H1 (cell line): ENCODE measurements around the gene PHTF1. TPM values are rescaled to one million over a fixed set of nuclear protein-coding genes. Genes with fewer than 3 reads are reported as not detected.

Experiments
- CTCF ChIA-PET: fragments of 300-600 bp; sonication (Branson Sonifier 250); formaldehyde crosslinking; loops from one replicate; lab custom pipeline; 2021; ENCODE audit not compliant: partially characterized antibody; lab: Charles Lee
- POLR2A ChIA-PET: fragments of 300-600 bp; sonication (Branson Sonifier 250); formaldehyde crosslinking; loops from one replicate; lab custom pipeline; 2021; ENCODE audit warnings: inconsistent platforms; ENCODE audit not compliant: partially characterized antibody; lab: Charles Lee
- DNase-seq, 2 experiments: peaks; one replicate each; pipeline versions ENCODE4 v3.0.0 to v3.0.0-alpha.2; 2010 to 2022; ENCODE audit warnings: low spot score in 2 of 2, low read depth in 1 of 2, mixed read lengths in 1 of 2
- FAIRE-seq: peaks from 2 replicates; lab custom pipeline; 2011; peaks lifted over from hg19 to GRCh38; lab: Jason Lieb, UNC
- H2AFZ ChIP-seq: 2 replicates; pipeline ENCODE4 v1.8.1; 2012; ENCODE audit warnings: low read length, inconsistent platforms
- H2AK5ac ChIP-seq: 2 replicates; pipeline ENCODE4 v1.6.1; 2013; ENCODE audit warnings: low read depth, low read length
- H2BK120ac ChIP-seq: replicated peaks from 2 replicates; pipeline ENCODE3; 2013; ENCODE audit warnings: low read depth, low read length, inconsistent platforms
- H2BK12ac ChIP-seq: 2 replicates; pipeline ENCODE4 v1.6.1; 2013; ENCODE audit warnings: low read depth, low read length
- H2BK15ac ChIP-seq: 2 replicates; pipeline ENCODE4 v1.6.1; 2013; ENCODE audit warnings: low read length
- H2BK20ac ChIP-seq: 2 replicates; pipeline ENCODE4 v1.6.1; 2013; ENCODE audit warnings: low read length
- H2BK5ac ChIP-seq: 2 replicates; pipeline ENCODE4 v1.6.1; 2013; ENCODE audit warnings: low read depth, low read length
- H3K14ac ChIP-seq: 2 replicates; pipeline ENCODE4 v1.6.1; 2013; ENCODE audit warnings: inconsistent platforms; ENCODE audit not compliant: insufficient read length
- H3K18ac ChIP-seq: 2 replicates; pipeline ENCODE4 v1.6.1; 2013; ENCODE audit warnings: low read length; ENCODE audit errors: extremely low read depth
- H3K23ac ChIP-seq: 2 replicates; pipeline ENCODE4 v1.6.1; 2013; ENCODE audit warnings: inconsistent platforms; ENCODE audit not compliant: insufficient read length
- H3K23me2 ChIP-seq: 2 replicates; pipeline ENCODE4 v1.6.1; 2013; ENCODE audit warnings: low read depth, low read length
- H3K27ac ChIP-seq: 2 replicates; pipeline ENCODE4 v1.6.1; 2011; ENCODE audit warnings: low read depth, low read length, inconsistent platforms
- H3K27me3 ChIP-seq, 4 experiments: replicated peaks in 1 of 4; 1 replicate in 1 of 4; 2 replicates in 3 of 4; pipeline versions ENCODE4 v1.6.1 to v1.8.1; 2011 to 2013; ENCODE audit warnings: low read length in 3 of 4, mild to moderate bottlenecking in 3 of 4, inconsistent platforms in 2 of 4, mixed read lengths in 2 of 4, moderate library complexity in 1 of 4; ENCODE audit not compliant: control insufficient read depth in 3 of 4, insufficient read depth in 3 of 4; ENCODE audit errors: extremely low read depth in 1 of 4
- H3K36me3 ChIP-seq, 4 experiments: 2 replicates each; pipeline versions ENCODE4 v1.6.1 to v1.8.1; 2011 to 2013; ENCODE audit warnings: mild to moderate bottlenecking in 4 of 4, low read length in 3 of 4, moderate library complexity in 2 of 4, control low read depth in 1 of 4, inconsistent platforms in 1 of 4; ENCODE audit not compliant: insufficient read depth in 4 of 4, control insufficient read depth in 2 of 4
- H3K4ac ChIP-seq: replicated peaks from 2 replicates; pipeline ENCODE3; 2013; ENCODE audit warnings: low read length, low read depth, mixed read lengths, inconsistent platforms; ENCODE audit not compliant: insufficient read length
- H3K4me1 ChIP-seq, 4 experiments: replicated peaks in 1 of 4; 1 replicate in 1 of 4; 2 replicates in 3 of 4; pipeline versions ENCODE4 v1.6.1 to v1.8.1; 2011 to 2013; ENCODE audit warnings: low read length in 3 of 4, inconsistent platforms in 2 of 4, mixed read lengths in 1 of 4; ENCODE audit not compliant: insufficient read depth in 4 of 4, control insufficient read depth in 3 of 4
- H3K4me2 ChIP-seq, 2 experiments: 2 replicates each; pipeline versions ENCODE4 v1.6.1 to v1.8.1; 2011 to 2013; ENCODE audit warnings: low read depth in 2 of 2, low read length in 2 of 2, control low read depth in 1 of 2, inconsistent platforms in 1 of 2, mild to moderate bottlenecking in 1 of 2; ENCODE audit not compliant: insufficient read depth in 1 of 2
- H3K4me3 ChIP-seq, 4 experiments: fragments of 200-600, 300-600 bp in 1 of 4; sonication (generic), shearing (Covaris generic), sonication (Bioruptor Twin) in 1 of 4; 2 replicates each; pipeline versions ENCODE4 v1.5.1 to v1.8.1; 2011 to 2016; ENCODE audit warnings: low read length in 4 of 4, low read depth in 3 of 4, control low read depth in 2 of 4, inconsistent platforms in 2 of 4, mild to moderate bottlenecking in 2 of 4, mixed read lengths in 1 of 4, moderate library complexity in 1 of 4; ENCODE audit not compliant: insufficient read depth in 2 of 4; ENCODE audit errors: extremely low read depth in 1 of 4
- H3K56ac ChIP-seq: replicated peaks from 2 replicates; pipeline ENCODE3; 2013; ENCODE audit warnings: low read depth, mild to moderate bottlenecking, mixed read lengths, low read length, inconsistent platforms; ENCODE audit not compliant: insufficient read length
- H3K79me1 ChIP-seq: 2 replicates; pipeline ENCODE4 v1.6.1; 2013; ENCODE audit warnings: low read depth, low read length, control low read depth
- H3K79me2 ChIP-seq, 2 experiments: 2 replicates each; pipeline versions ENCODE4 v1.6.1 to v1.8.1; 2012 to 2013; ENCODE audit warnings: low read length in 2 of 2, mild to moderate bottlenecking in 2 of 2, inconsistent platforms in 1 of 2; ENCODE audit not compliant: insufficient read depth in 2 of 2, control insufficient read depth in 1 of 2
- H3K9ac ChIP-seq, 4 experiments: replicated peaks in 1 of 4; 1 replicate in 1 of 4; 2 replicates in 3 of 4; pipeline versions ENCODE4 v1.6.1 to v1.8.1; 2011 to 2013; ENCODE audit warnings: low read depth in 3 of 4, low read length in 3 of 4, control low read depth in 2 of 4, mild to moderate bottlenecking in 2 of 4, moderate library complexity in 2 of 4, inconsistent platforms in 1 of 4; ENCODE audit errors: extremely low read depth in 1 of 4
- H3K9me3 ChIP-seq, 2 experiments: 2 replicates each; pipeline versions ENCODE4 v1.6.1 to v1.8.1; 2012 to 2013; ENCODE audit warnings: mild to moderate bottlenecking in 2 of 2, moderate library complexity in 2 of 2, control low read depth in 1 of 2, inconsistent platforms in 1 of 2, low read depth in 1 of 2, low read length in 1 of 2, mixed read lengths in 1 of 2; ENCODE audit not compliant: insufficient read depth in 2 of 2
- H4K20me1 ChIP-seq, 2 experiments: replicated peaks in 1 of 2; 2 replicates each; pipeline versions ENCODE3 to v1.8.1; 2011 to 2013; ENCODE audit warnings: inconsistent platforms in 2 of 2, low read length in 2 of 2, mild to moderate bottlenecking in 1 of 2; ENCODE audit not compliant: insufficient read depth in 2 of 2, control insufficient read depth in 1 of 2
- H4K5ac ChIP-seq: 2 replicates; pipeline ENCODE4 v1.6.1; 2013; ENCODE audit warnings: low read length, low read depth, mixed read lengths, inconsistent platforms; ENCODE audit not compliant: insufficient read length
- H4K8ac ChIP-seq: 2 replicates; pipeline ENCODE4 v1.8.0; 2013; ENCODE audit warnings: mild to moderate bottlenecking, moderate library complexity, low read length, inconsistent platforms; ENCODE audit not compliant: insufficient read depth; ENCODE audit errors: extremely low read depth
- H4K91ac ChIP-seq: replicated peaks from 2 replicates; pipeline ENCODE3; 2013; ENCODE audit warnings: low read length, mixed read lengths, inconsistent platforms; ENCODE audit not compliant: insufficient read length
- ASH2L ChIP-seq: fragments of 200-600, 300-600 bp; sonication (generic); IDR thresholded peaks from one replicate; pipeline ENCODE4 v1.7.1; 2017; ENCODE audit warnings: low read length
- CBX8 ChIP-seq: fragments of 300-800, 300-1000 bp; sonication (generic); IDR thresholded peaks from 2 replicates; pipeline ENCODE4 v1.7.1; 2016; ENCODE audit warnings: low read depth, low read length, borderline replicate concordance
- CREB1 ChIP-seq: IDR thresholded peaks from 2 replicates; pipeline ENCODE4 v1.6.1; 2012; ENCODE audit warnings: inconsistent platforms
- EP300 ChIP-seq, 2 experiments: IDR thresholded peaks; 1 replicate in 1 of 2; 2 replicates in 1 of 2; pipeline ENCODE4 v1.6.1; 2011 to 2012; ENCODE audit warnings: low read depth in 2 of 2, low read length in 2 of 2, mild to moderate bottlenecking in 2 of 2, borderline replicate concordance in 1 of 2, inconsistent platforms in 1 of 2, moderate library complexity in 1 of 2
- GTF2F1 ChIP-seq: IDR thresholded peaks from 2 replicates; pipeline ENCODE4 v1.6.1; 2012; ENCODE audit warnings: low read depth, low read length, improper control_type of control experiment, borderline replicate concordance
- KDM5A ChIP-seq: fragments of 200-600 bp; IDR thresholded peaks from 2 replicates; pipeline ENCODE4 v1.7.1; 2012; ENCODE audit warnings: mild to moderate bottlenecking, low read length, inconsistent platforms, mixed read lengths
- SAP30 ChIP-seq: fragments of 300-600 bp; sonication (generic); IDR thresholded peaks from 2 replicates; pipeline ENCODE4 v1.7.1; 2012; ENCODE audit warnings: low read length, moderate library complexity, mild to moderate bottlenecking, inconsistent platforms; ENCODE audit not compliant: insufficient read depth, insufficient replicate concordance
- SIRT6 ChIP-seq: IDR thresholded peaks from one replicate; pipeline ENCODE4 v1.7.1; 2012; ENCODE audit warnings: low read length, inconsistent platforms
- TAF1 ChIP-seq: IDR thresholded peaks from 2 replicates; pipeline ENCODE4 v1.6.1; 2011; ENCODE audit warnings: mild to moderate bottlenecking, low read depth, low read length
- TCF12 ChIP-seq: IDR thresholded peaks from 2 replicates; pipeline ENCODE4 v1.6.1; 2011; ENCODE audit warnings: low read depth, mild to moderate bottlenecking, low read length
- TEAD4 ChIP-seq: IDR thresholded peaks from 2 replicates; pipeline ENCODE4 v1.6.1; 2012; ENCODE audit warnings: low read depth, low read length, inconsistent platforms, mixed read lengths
- polyA plus RNA-seq, 7 experiments: library from polyadenylated mRNA; depleted of rRNA in 3 of 7; stranded (reverse) in 5 of 7; unstranded in 2 of 7; fragments of >200 nt in 5 of 7; fragments of 200-250 nt in 2 of 7; gene quantifications; 1 replicate in 5 of 7; 2 replicates in 1 of 7; 4 replicates in 1 of 7; pipeline versions ENCODE4 v1.2.1 to v1.2.3, GENCODE V29; 2011 to 2013; ENCODE audit warnings: missing spikeins in 2 of 7, mixed read lengths in 2 of 7
- total RNA-seq: library from RNA; stranded (reverse); fragmentation: NEBNext Ultra II Directional; extraction: Animal tissue kit (Norgen Biotek cat#: 25700); gene quantifications from 2 replicates; pipeline ENCODE4 v1.2.1, GENCODE V29; 2021

Gene PHTF1
- total and polyA plus RNA-seq, 2 of the 8 experiments (the other 6 are each of a cell fraction or from before 2014, with no cell fraction given) = 9.1 to 26.9 TPM

DNA sequence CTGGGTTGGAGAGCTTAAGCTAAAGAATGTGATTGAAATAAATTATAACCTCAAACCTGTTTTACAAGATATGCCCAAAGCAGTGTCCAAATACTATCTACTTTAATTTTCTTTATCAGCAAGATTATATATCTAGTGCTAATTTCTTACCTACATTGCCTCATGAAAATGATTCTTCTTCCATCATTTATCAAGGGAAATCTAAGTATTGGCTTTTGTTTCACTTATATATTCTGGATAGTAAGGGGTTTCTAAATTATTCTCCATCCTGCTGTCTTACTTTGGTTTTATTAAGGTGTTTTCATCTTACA lies 81.2 kb downstream of the PHTF1 start:
- Histone ChIP-seq H2BK12ac (no peak overlapping the region), H3K4ac (no peak overlapping the region), H3K4me2 (no peak overlapping the region), H3K4me3 (no peak overlapping the region), H4K8ac (no peak overlapping the region), H3K18ac (no peak overlapping the region), H3K56ac (no peak overlapping the region), H2AFZ (no peak overlapping the region), H2BK15ac (no peak overlapping the region), H2BK20ac (no peak overlapping the region), H3K79me1 (no peaks in the 10 kb centered on the region), H3K14ac (no peak overlapping the region), H2BK120ac (no peak overlapping the region), H3K23ac (no peak overlapping the region), H4K5ac (no peak overlapping the region), H3K27ac (no peak overlapping the region), H3K79me2 (no peaks in the 10 kb centered on the region), H3K27me3 (no peaks in the 10 kb centered on the region), H4K20me1 (no peaks in the 10 kb centered on the region), H3K9me3 (no peaks in the 10 kb centered on the region; a peak in 1 of 4 replicates), H2BK5ac (no peak overlapping the region), H3K9ac (no peak overlapping the region), H2AK5ac (no peak overlapping the region), H4K91ac (no peak overlapping the region), H3K23me2 (no peaks in the 10 kb centered on the region), H3K4me1 (peaks cover 0 to 3% (median 0%) of the 10 kb centered on the region in 4 experiments; a peak in 1 of 7 replicates), H3K36me3 (0 out of 8 replicates have a peak, but pooled peaks cover 0 to 2% (median 0%) of the 10 kb centered on the region in 4 experiments)
- CTCF ChIA-PET = interaction anchor here (0.9 to 1.9 kb wide), 4 partner anchors 11 to 540 kb away, joined by 3 to 12 read pairs (median 4); no protein-coding TSS in a partner anchor
- POLR2A ChIA-PET = no interaction called here
- no peak for TF ChIP-seq TCF12
- TF ChIP-seq KDM5A = no peak
- TF ChIP-seq SIRT6 = no peak
- TF ChIP-seq CREB1 = no peak
- TF ChIP-seq TAF1 = no peak
- no peak for TF ChIP-seq TEAD4
- TF ChIP-seq GTF2F1 = no peak
- no peak for TF ChIP-seq CBX8
- no peak for TF ChIP-seq EP300 (IDR thresholded peaks at IDR 0.05; ENCODE audit: borderline replicate concordance in 1 of 2, low read depth in 2 of 2, low read length in 2 of 2)
- no peak for TF ChIP-seq ASH2L
- TF ChIP-seq SAP30 = no peak
- DNase-seq (no peak), FAIRE-seq (no peak)
